H1 (cell line): ENCODE results near the gene DENND5B. TPM values are rescaled to one million over a fixed set of nuclear protein-coding genes. Genes with fewer than 3 reads are reported as not detected.

Experiments used
- CTCF ChIA-PET: fragments of 300-600 bp; sonication (Branson Sonifier 250); formaldehyde crosslinking; loops from one replicate; lab custom pipeline; 2021; ENCODE audit not compliant: partially characterized antibody; lab: Charles Lee
- POLR2A ChIA-PET: fragments of 300-600 bp; sonication (Branson Sonifier 250); formaldehyde crosslinking; loops from one replicate; lab custom pipeline; 2021; ENCODE audit warnings: inconsistent platforms; ENCODE audit not compliant: partially characterized antibody; lab: Charles Lee
- DNase-seq, 2 experiments: peaks; one replicate each; pipeline versions ENCODE4 v3.0.0 to v3.0.0-alpha.2; 2010 to 2022; ENCODE audit warnings: low spot score in 2 of 2, low read depth in 1 of 2, mixed read lengths in 1 of 2
- FAIRE-seq: peaks from 2 replicates; lab custom pipeline; 2011; peaks lifted over from hg19 to GRCh38; lab: Jason Lieb, UNC
- H2AFZ ChIP-seq: 2 replicates; pipeline ENCODE4 v1.8.1; 2012; ENCODE audit warnings: low read length, inconsistent platforms
- H2AK5ac ChIP-seq: 2 replicates; pipeline ENCODE4 v1.6.1; 2013; ENCODE audit warnings: low read depth, low read length
- H2BK120ac ChIP-seq: replicated peaks from 2 replicates; pipeline ENCODE3; 2013; ENCODE audit warnings: low read depth, low read length, inconsistent platforms
- H2BK12ac ChIP-seq: 2 replicates; pipeline ENCODE4 v1.6.1; 2013; ENCODE audit warnings: low read depth, low read length
- H2BK15ac ChIP-seq: 2 replicates; pipeline ENCODE4 v1.6.1; 2013; ENCODE audit warnings: low read length
- H2BK20ac ChIP-seq: 2 replicates; pipeline ENCODE4 v1.6.1; 2013; ENCODE audit warnings: low read length
- H2BK5ac ChIP-seq: 2 replicates; pipeline ENCODE4 v1.6.1; 2013; ENCODE audit warnings: low read depth, low read length
- H3K14ac ChIP-seq: 2 replicates; pipeline ENCODE4 v1.6.1; 2013; ENCODE audit warnings: inconsistent platforms; ENCODE audit not compliant: insufficient read length
- H3K18ac ChIP-seq: 2 replicates; pipeline ENCODE4 v1.6.1; 2013; ENCODE audit warnings: low read length; ENCODE audit errors: extremely low read depth
- H3K23ac ChIP-seq: 2 replicates; pipeline ENCODE4 v1.6.1; 2013; ENCODE audit warnings: inconsistent platforms; ENCODE audit not compliant: insufficient read length
- H3K23me2 ChIP-seq: 2 replicates; pipeline ENCODE4 v1.6.1; 2013; ENCODE audit warnings: low read depth, low read length
- H3K27ac ChIP-seq: 2 replicates; pipeline ENCODE4 v1.6.1; 2011; ENCODE audit warnings: low read depth, low read length, inconsistent platforms
- H3K27me3 ChIP-seq, 4 experiments: replicated peaks in 1 of 4; 1 replicate in 1 of 4; 2 replicates in 3 of 4; pipeline versions ENCODE4 v1.6.1 to v1.8.1; 2011 to 2013; ENCODE audit warnings: low read length in 3 of 4, mild to moderate bottlenecking in 3 of 4, inconsistent platforms in 2 of 4, mixed read lengths in 2 of 4, moderate library complexity in 1 of 4; ENCODE audit not compliant: control insufficient read depth in 3 of 4, insufficient read depth in 3 of 4; ENCODE audit errors: extremely low read depth in 1 of 4
- H3K36me3 ChIP-seq, 4 experiments: 2 replicates each; pipeline versions ENCODE4 v1.6.1 to v1.8.1; 2011 to 2013; ENCODE audit warnings: mild to moderate bottlenecking in 4 of 4, low read length in 3 of 4, moderate library complexity in 2 of 4, control low read depth in 1 of 4, inconsistent platforms in 1 of 4; ENCODE audit not compliant: insufficient read depth in 4 of 4, control insufficient read depth in 2 of 4
- H3K4ac ChIP-seq: replicated peaks from 2 replicates; pipeline ENCODE3; 2013; ENCODE audit warnings: low read length, low read depth, mixed read lengths, inconsistent platforms; ENCODE audit not compliant: insufficient read length
- H3K4me1 ChIP-seq, 4 experiments: replicated peaks in 1 of 4; 1 replicate in 1 of 4; 2 replicates in 3 of 4; pipeline versions ENCODE4 v1.6.1 to v1.8.1; 2011 to 2013; ENCODE audit warnings: low read length in 3 of 4, inconsistent platforms in 2 of 4, mixed read lengths in 1 of 4; ENCODE audit not compliant: insufficient read depth in 4 of 4, control insufficient read depth in 3 of 4
- H3K4me2 ChIP-seq, 2 experiments: 2 replicates each; pipeline versions ENCODE4 v1.6.1 to v1.8.1; 2011 to 2013; ENCODE audit warnings: low read depth in 2 of 2, low read length in 2 of 2, control low read depth in 1 of 2, inconsistent platforms in 1 of 2, mild to moderate bottlenecking in 1 of 2; ENCODE audit not compliant: insufficient read depth in 1 of 2
- H3K4me3 ChIP-seq, 4 experiments: fragments of 200-600, 300-600 bp in 1 of 4; sonication (generic), shearing (Covaris generic), sonication (Bioruptor Twin) in 1 of 4; 2 replicates each; pipeline versions ENCODE4 v1.5.1 to v1.8.1; 2011 to 2016; ENCODE audit warnings: low read length in 4 of 4, low read depth in 3 of 4, control low read depth in 2 of 4, inconsistent platforms in 2 of 4, mild to moderate bottlenecking in 2 of 4, mixed read lengths in 1 of 4, moderate library complexity in 1 of 4; ENCODE audit not compliant: insufficient read depth in 2 of 4; ENCODE audit errors: extremely low read depth in 1 of 4
- H3K56ac ChIP-seq: replicated peaks from 2 replicates; pipeline ENCODE3; 2013; ENCODE audit warnings: low read depth, mild to moderate bottlenecking, mixed read lengths, low read length, inconsistent platforms; ENCODE audit not compliant: insufficient read length
- H3K79me1 ChIP-seq: 2 replicates; pipeline ENCODE4 v1.6.1; 2013; ENCODE audit warnings: low read depth, low read length, control low read depth
- H3K79me2 ChIP-seq, 2 experiments: 2 replicates each; pipeline versions ENCODE4 v1.6.1 to v1.8.1; 2012 to 2013; ENCODE audit warnings: low read length in 2 of 2, mild to moderate bottlenecking in 2 of 2, inconsistent platforms in 1 of 2; ENCODE audit not compliant: insufficient read depth in 2 of 2, control insufficient read depth in 1 of 2
- H3K9ac ChIP-seq, 4 experiments: replicated peaks in 1 of 4; 1 replicate in 1 of 4; 2 replicates in 3 of 4; pipeline versions ENCODE4 v1.6.1 to v1.8.1; 2011 to 2013; ENCODE audit warnings: low read depth in 3 of 4, low read length in 3 of 4, control low read depth in 2 of 4, mild to moderate bottlenecking in 2 of 4, moderate library complexity in 2 of 4, inconsistent platforms in 1 of 4; ENCODE audit errors: extremely low read depth in 1 of 4
- H3K9me3 ChIP-seq, 2 experiments: 2 replicates each; pipeline versions ENCODE4 v1.6.1 to v1.8.1; 2012 to 2013; ENCODE audit warnings: mild to moderate bottlenecking in 2 of 2, moderate library complexity in 2 of 2, control low read depth in 1 of 2, inconsistent platforms in 1 of 2, low read depth in 1 of 2, low read length in 1 of 2, mixed read lengths in 1 of 2; ENCODE audit not compliant: insufficient read depth in 2 of 2
- H4K20me1 ChIP-seq, 2 experiments: replicated peaks in 1 of 2; 2 replicates each; pipeline versions ENCODE3 to v1.8.1; 2011 to 2013; ENCODE audit warnings: inconsistent platforms in 2 of 2, low read length in 2 of 2, mild to moderate bottlenecking in 1 of 2; ENCODE audit not compliant: insufficient read depth in 2 of 2, control insufficient read depth in 1 of 2
- H4K5ac ChIP-seq: 2 replicates; pipeline ENCODE4 v1.6.1; 2013; ENCODE audit warnings: low read length, low read depth, mixed read lengths, inconsistent platforms; ENCODE audit not compliant: insufficient read length
- H4K8ac ChIP-seq: 2 replicates; pipeline ENCODE4 v1.8.0; 2013; ENCODE audit warnings: mild to moderate bottlenecking, moderate library complexity, low read length, inconsistent platforms; ENCODE audit not compliant: insufficient read depth; ENCODE audit errors: extremely low read depth
- H4K91ac ChIP-seq: replicated peaks from 2 replicates; pipeline ENCODE3; 2013; ENCODE audit warnings: low read length, mixed read lengths, inconsistent platforms; ENCODE audit not compliant: insufficient read length
- WGBS, 2 experiments: shearing (Covaris generic) in 1 of 2; methylation state at CpG; one replicate each; pipeline versions ENCODE4 v1.1.6 to v1.1.7; 2013 to 2015; ENCODE audit warnings: low lambda C conversion rate in 2 of 2, mixed read lengths in 2 of 2, inconsistent platforms in 1 of 2, low coverage in 1 of 2, missing lambda C conversion rate in 1 of 2; ENCODE audit not compliant: insufficient replicate concordance in 2 of 2, insufficient coverage in 1 of 2, insufficient read length in 1 of 2; ENCODE audit errors: extremely low coverage in 1 of 2, missing lambda C conversion rate in 1 of 2; 5-methylcytosine and 5-hydroxymethylcytosine counted together
- polyA plus RNA-seq, 7 experiments: library from polyadenylated mRNA; depleted of rRNA in 3 of 7; stranded (reverse) in 5 of 7; unstranded in 2 of 7; fragments of >200 nt in 5 of 7; fragments of 200-250 nt in 2 of 7; gene quantifications; 1 replicate in 5 of 7; 2 replicates in 1 of 7; 4 replicates in 1 of 7; pipeline versions ENCODE4 v1.2.1 to v1.2.3, GENCODE V29; 2011 to 2013; ENCODE audit warnings: missing spikeins in 2 of 7, mixed read lengths in 2 of 7
- total RNA-seq: library from RNA; stranded (reverse); fragmentation: NEBNext Ultra II Directional; extraction: Animal tissue kit (Norgen Biotek cat#: 25700); gene quantifications from 2 replicates; pipeline ENCODE4 v1.2.1, GENCODE V29; 2021
- TF ChIP-seq, protein P1 (sequence below), 3 experiments: IDR thresholded peaks; 1 replicate in 2 of 3; 2 replicates in 1 of 3; pipeline versions ENCODE4 v1.5.1 to v1.6.1; 2011; ENCODE audit warnings: low read length in 3 of 3, mild to moderate bottlenecking in 3 of 3, inconsistent platforms in 2 of 3, low read depth in 1 of 3, moderate library complexity in 1 of 3; ENCODE audit not compliant: insufficient read depth in 1 of 3; ENCODE audit errors: control extremely low read depth in 1 of 3

The DENND5B gene
- total and polyA plus RNA-seq, 2 of the 8 experiments (the other 6 are each of a cell fraction or from before 2014, with no cell fraction given) = 13.4 to 20.2 TPM

DNA sequence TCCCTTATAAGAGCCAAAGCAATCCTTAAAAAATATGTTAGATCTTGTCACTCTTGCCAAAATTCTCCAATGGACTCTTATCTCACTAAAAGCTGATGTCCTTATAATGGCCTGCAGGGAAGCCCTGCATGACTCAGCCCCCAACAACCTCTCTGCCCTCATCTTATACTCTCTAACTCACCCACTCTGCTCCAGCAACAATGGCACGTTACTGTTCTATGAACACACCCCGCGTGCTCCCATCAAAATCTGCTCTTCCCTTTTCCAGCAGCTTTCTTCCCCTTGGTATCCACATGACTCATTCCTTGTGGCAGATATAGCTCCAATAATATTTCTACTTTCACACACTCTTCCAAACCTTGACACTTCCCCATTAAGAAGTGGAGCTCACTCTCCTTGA is 108.1 kb downstream of the DENND5B start:
- Histone ChIP-seq H4K20me1 (peaks cover 0 to 2% of the 10 kb centered on the region in 2 experiments), H3K4me2 (no peak overlapping the region), H2AK5ac (no peak overlapping the region), H3K9ac (no peak overlapping the region), H3K4me1 (peaks cover 0 to 5% (median 0%) of the 10 kb centered on the region in 4 experiments; a peak in 2 of 7 replicates), H3K23ac (no peak overlapping the region), H2BK12ac (no peak overlapping the region), H3K27me3 (no peaks in the 10 kb centered on the region), H4K91ac (no peak overlapping the region), H3K36me3 (no peaks in the 10 kb centered on the region; a peak in 1 of 8 replicates), H2BK20ac (no peak overlapping the region), H4K5ac (no peak overlapping the region), H2BK15ac (no peak overlapping the region), H4K8ac (no peak overlapping the region), H3K4me3 (no peak overlapping the region), H3K23me2 (no peaks in the 10 kb centered on the region), H3K18ac (no peak overlapping the region), H3K79me1 (no peaks in the 10 kb centered on the region; the same call in 1 of the 2 replicates), H3K4ac (no peak overlapping the region), H3K27ac (no peak overlapping the region), H3K56ac (no peak overlapping the region), H2BK120ac (no peak overlapping the region), H3K9me3 (no peaks in the 10 kb centered on the region), H3K79me2 (no peaks in the 10 kb centered on the region), H2AFZ (no peak overlapping the region), H3K14ac (no peak overlapping the region), H2BK5ac (no peak overlapping the region)
- WGBS, 2 experiments = 95% methylated on average over 3 of the region's 3 CpGs; no CpG with 5 or more reads in 1 of the 2 experiments
- no peak for FAIRE-seq
- CTCF ChIA-PET = interaction anchor here (1.0 to 1.2 kb wide), 2 partner anchors 80 to 97 kb away, joined by 3 to 4 read pairs; no protein-coding TSS in a partner anchor
- TF ChIP-seq, protein P1, sequence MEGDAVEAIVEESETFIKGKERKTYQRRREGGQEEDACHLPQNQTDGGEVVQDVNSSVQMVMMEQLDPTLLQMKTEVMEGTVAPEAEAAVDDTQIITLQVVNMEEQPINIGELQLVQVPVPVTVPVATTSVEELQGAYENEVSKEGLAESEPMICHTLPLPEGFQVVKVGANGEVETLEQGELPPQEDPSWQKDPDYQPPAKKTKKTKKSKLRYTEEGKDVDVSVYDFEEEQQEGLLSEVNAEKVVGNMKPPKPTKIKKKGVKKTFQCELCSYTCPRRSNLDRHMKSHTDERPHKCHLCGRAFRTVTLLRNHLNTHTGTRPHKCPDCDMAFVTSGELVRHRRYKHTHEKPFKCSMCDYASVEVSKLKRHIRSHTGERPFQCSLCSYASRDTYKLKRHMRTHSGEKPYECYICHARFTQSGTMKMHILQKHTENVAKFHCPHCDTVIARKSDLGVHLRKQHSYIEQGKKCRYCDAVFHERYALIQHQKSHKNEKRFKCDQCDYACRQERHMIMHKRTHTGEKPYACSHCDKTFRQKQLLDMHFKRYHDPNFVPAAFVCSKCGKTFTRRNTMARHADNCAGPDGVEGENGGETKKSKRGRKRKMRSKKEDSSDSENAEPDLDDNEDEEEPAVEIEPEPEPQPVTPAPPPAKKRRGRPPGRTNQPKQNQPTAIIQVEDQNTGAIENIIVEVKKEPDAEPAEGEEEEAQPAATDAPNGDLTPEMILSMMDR (IDR thresholded peaks at IDR 0.05; ENCODE audit: control extremely low read depth in 1 of 3, insufficient read depth in 1 of 3, low read depth in 1 of 3, low read length in 3 of 3) = no peak
- POLR2A ChIA-PET = interaction anchor here (0.6 kb wide), 1 partner anchor 14 kb away, joined by 3 read pairs; no protein-coding TSS in a partner anchor
- DNase-seq = no peak
